ENCODE results near the gene CEP170B. TPM values are rescaled to one million over a fixed set of nuclear protein-coding genes. Genes with fewer than 3 reads are reported as not detected.
"Not testable (repeated sequence)": the region's sequence is repeated elsewhere in the genome, so short reads cannot be mapped to it uniquely, and the experiment has no call there.

CEP170B gene
- total RNA-seq, 1 donor from 2014 or later: 80.4 TPM

GRCh38 chr14:104886690-104887622 lies 21.9 kb downstream of the CEP170B start:
- TF ChIP-seq CTCF (IDR thresholded peaks at IDR 0.05; ENCODE audit: partially characterized antibody, unreplicated experiment): no peak
- Mint-ChIP-seq H3K4me1 (ENCODE audit: low read depth, unreplicated experiment) (no peaks in the 10 kb centered on the region), H3K27ac (ENCODE audit: unreplicated experiment) (no peak overlapping the region), H3K27me3 (ENCODE audit: unreplicated experiment) (peaks cover under 1% of the 10 kb centered on the region), H3K4me3 (ENCODE audit: unreplicated experiment) (no peak overlapping the region), H3K36me3 (ENCODE audit: unreplicated experiment) (no peaks in the 10 kb centered on the region), H3K9me3 (ENCODE audit: unreplicated experiment) (peaks cover 5% of the 10 kb centered on the region)
- no peak for DNase-seq

GRCh38 chr14:104887623-104888488 lies 22.8 kb downstream of the CEP170B start:
- H3K36me3 Mint-ChIP-seq (ENCODE audit: unreplicated experiment): no peaks in the 10 kb centered on the region
- peaks cover 2% of the 10 kb centered on the region for H3K9me3 Mint-ChIP-seq (ENCODE audit: unreplicated experiment)
- no peaks in the 10 kb centered on the region for H3K27me3 Mint-ChIP-seq (ENCODE audit: unreplicated experiment)
- no peaks in the 10 kb centered on the region for H3K4me1 Mint-ChIP-seq (ENCODE audit: low read depth, unreplicated experiment)
- no peak overlapping the region for H3K27ac Mint-ChIP-seq (ENCODE audit: unreplicated experiment)
- no peak for TF ChIP-seq CTCF (IDR thresholded peaks at IDR 0.05; ENCODE audit: partially characterized antibody, unreplicated experiment)
- no peak overlapping the region for H3K4me3 Mint-ChIP-seq (ENCODE audit: unreplicated experiment)
- no peak for DNase-seq

GRCh38 chr14:104888489-104889374 lies 23.7 kb downstream of the CEP170B start:
- no peaks in the 10 kb centered on the region for H3K4me1 Mint-ChIP-seq (ENCODE audit: low read depth, unreplicated experiment)
- DNase-seq: peak; percentile 18
- no peaks in the 10 kb centered on the region for H3K27me3 Mint-ChIP-seq (ENCODE audit: unreplicated experiment)
- H3K4me3 Mint-ChIP-seq (ENCODE audit: unreplicated experiment): no peak overlapping the region
- H3K27ac Mint-ChIP-seq (ENCODE audit: unreplicated experiment): no peak overlapping the region
- H3K36me3 Mint-ChIP-seq (ENCODE audit: unreplicated experiment): no peaks in the 10 kb centered on the region
- peaks cover 2% of the 10 kb centered on the region for H3K9me3 Mint-ChIP-seq (ENCODE audit: unreplicated experiment)
- no peak for TF ChIP-seq CTCF (IDR thresholded peaks at IDR 0.05; ENCODE audit: partially characterized antibody, unreplicated experiment)

- H3K27me3 Mint-ChIP-seq (ENCODE audit: unreplicated experiment): no peaks in the 10 kb centered on the region
- H3K9me3 Mint-ChIP-seq (ENCODE audit: unreplicated experiment): peaks cover 2% of the 10 kb centered on the region
- no peak overlapping the region for H3K27ac Mint-ChIP-seq (ENCODE audit: unreplicated experiment)
- DNase-seq: peak; percentile 12
- no peaks in the 10 kb centered on the region for H3K4me1 Mint-ChIP-seq (ENCODE audit: low read depth, unreplicated experiment)
- H3K4me3 Mint-ChIP-seq (ENCODE audit: unreplicated experiment): no peak overlapping the region
- H3K36me3 Mint-ChIP-seq (ENCODE audit: unreplicated experiment): no peaks in the 10 kb centered on the region
- TF ChIP-seq CTCF (IDR thresholded peaks at IDR 0.05; ENCODE audit: partially characterized antibody, unreplicated experiment): no peak
Measured at GRCh38 chr14:104889375-104889757, 24.3 kb downstream of the CEP170B start.

GRCh38 chr14:104890292-104890691 lies 25.2 kb downstream of the CEP170B start:
- not testable (repeated sequence) for H3K27me3 Mint-ChIP-seq (ENCODE audit: unreplicated experiment); H3K27ac Mint-ChIP-seq (ENCODE audit: unreplicated experiment)

More at GRCh38 chr14:104890292-104890691, 25.2 kb downstream of the CEP170B start:
- not testable (repeated sequence) for H3K9me3 Mint-ChIP-seq (ENCODE audit: unreplicated experiment); H3K4me3 Mint-ChIP-seq (ENCODE audit: unreplicated experiment); H3K4me1 Mint-ChIP-seq (ENCODE audit: low read depth, unreplicated experiment); H3K36me3 Mint-ChIP-seq (ENCODE audit: unreplicated experiment); DNase-seq

Data from glutamatergic neuron (in vitro differentiated cells).